Vagina (tissue), 2 donors: Measurements from ENCODE around the gene HCN1. TPM values are rescaled to one million over a fixed set of nuclear protein-coding genes. Genes with fewer than 3 reads are reported as not detected.
"Not testable (repeated sequence)": the region's sequence is repeated elsewhere in the genome, so short reads cannot be mapped to it uniquely, and the experiment has no call there.

Source experiments
- DNase-seq, 2 donors: peaks; one replicate each; pipeline ENCODE4 v3.0.0-alpha.2; 2017; ENCODE audit errors: extremely low spot score in 2 of 2
- H3K27ac ChIP-seq: fragments of 200-600 bp; sonication (generic); one replicate; pipeline ENCODE4 v1.5.1; 2019
- H3K27me3 ChIP-seq: fragments of 200-600 bp; sonication (generic); one replicate; pipeline ENCODE4 v1.5.1; 2019
- H3K36me3 ChIP-seq, 2 donors: fragments of 200-600 bp; sonication (generic); one replicate each; pipeline ENCODE4 v1.5.1; 2017 to 2019
- H3K4me1 ChIP-seq: fragments of 200-600 bp; sonication (generic); one replicate; pipeline ENCODE4 v1.5.1; 2019
- H3K4me3 ChIP-seq, 2 donors: fragments of 200-600 bp; sonication (generic); 1 replicate in 1 of 2; 2 replicates in 1 of 2; pipeline ENCODE4 v1.5.1; 2016 to 2019
- H3K9me3 ChIP-seq: fragments of 200-600 bp; sonication (generic); one replicate; pipeline ENCODE4 v1.5.1; 2019
- POLR2A ChIP-seq, 2 donors: fragments of 450-650 bp; IDR thresholded peaks; one replicate each; pipeline ENCODE4 v1.6.1; 2017; ENCODE audit warnings: antibody characterized with exemption in 2 of 2, mild to moderate bottlenecking in 2 of 2, moderate library complexity in 2 of 2
- POLR2AphosphoS5 ChIP-seq, 2 donors: sonication (generic); formaldehyde crosslinking; IDR thresholded peaks; one replicate each; pipeline ENCODE4 v1.9.0; 2017; ENCODE audit warnings: antibody characterized with exemption in 2 of 2, mild to moderate bottlenecking in 2 of 2, low read depth in 1 of 2; ENCODE audit not compliant: insufficient read depth in 1 of 2
- intact Hi-C: fragments of 100-400 bp; cut with DNase I; formaldehyde crosslinking; loops from one replicate; pipeline ENCODE4 v1.15.1; 2023
- total RNA-seq: library from RNA; depleted of rRNA; stranded (reverse); fragments of >200 nt; gene quantifications from one replicate; pipeline ENCODE4 v1.2.3, GENCODE V29; 2016
- TF ChIP-seq, protein P1 (sequence below), 3 experiments: fragments of 450-650 bp in 2 of 3; fragments of 200-600 bp in 1 of 3; sonication (generic) in 1 of 3; IDR thresholded peaks; one replicate each; pipeline ENCODE4 v1.5.1; 2017 to 2019; ENCODE audit warnings: antibody characterized with exemption in 3 of 3, mild to moderate bottlenecking in 2 of 3, moderate library complexity in 2 of 3

The HCN1 gene
- total RNA-seq, 1 donor from 2014 or later = not detected

DNA sequence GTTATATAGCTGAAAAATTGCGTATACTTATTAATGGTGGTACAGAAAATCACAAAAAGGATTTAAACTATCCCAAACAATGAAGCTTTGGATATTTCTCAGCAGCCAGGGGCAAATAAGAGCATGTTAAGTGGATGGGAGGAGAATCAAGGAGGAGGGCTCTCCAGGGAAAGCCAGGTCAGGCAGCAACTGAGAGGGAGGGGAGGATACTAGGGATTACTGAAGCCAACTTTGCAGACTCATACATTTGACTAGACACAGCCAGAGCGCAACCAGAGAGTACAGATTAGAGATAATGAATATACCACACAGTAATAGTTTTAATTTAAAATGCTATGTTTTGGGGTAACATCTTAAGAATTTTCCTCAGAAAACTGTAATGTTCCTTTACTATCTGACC, 360.2 kb downstream of the HCN1 start:
- Histone ChIP-seq H3K9me3 (no peaks in the 10 kb centered on the region), H3K4me3 (no peak overlapping the region)

DNA sequence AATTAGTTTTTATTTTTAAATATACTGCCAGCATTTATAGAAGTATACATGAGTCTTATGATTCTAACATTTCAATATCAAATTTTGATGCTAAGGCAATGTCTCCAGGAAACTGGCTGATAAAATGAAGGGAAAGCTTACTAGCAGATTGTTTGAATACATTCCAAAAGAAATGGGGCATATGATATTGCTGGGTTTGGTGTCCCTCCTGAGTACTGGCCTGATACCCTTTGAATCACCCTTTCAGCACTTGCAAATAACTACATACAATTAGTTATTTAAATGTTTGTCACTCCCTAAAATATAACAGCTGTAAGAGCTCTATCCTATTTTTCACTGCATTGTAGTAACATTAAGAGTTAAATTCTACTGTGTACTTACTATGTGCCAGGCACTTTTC, 360.8 kb downstream of the HCN1 start:
- TF ChIP-seq POLR2A (IDR thresholded peaks at IDR 0.05) (no peak), POLR2AphosphoS5 (IDR thresholded peaks at IDR 0.05; ENCODE audit: insufficient read depth in 1 of 2, low read depth in 1 of 2) (no peak)
- TF ChIP-seq, protein P1, sequence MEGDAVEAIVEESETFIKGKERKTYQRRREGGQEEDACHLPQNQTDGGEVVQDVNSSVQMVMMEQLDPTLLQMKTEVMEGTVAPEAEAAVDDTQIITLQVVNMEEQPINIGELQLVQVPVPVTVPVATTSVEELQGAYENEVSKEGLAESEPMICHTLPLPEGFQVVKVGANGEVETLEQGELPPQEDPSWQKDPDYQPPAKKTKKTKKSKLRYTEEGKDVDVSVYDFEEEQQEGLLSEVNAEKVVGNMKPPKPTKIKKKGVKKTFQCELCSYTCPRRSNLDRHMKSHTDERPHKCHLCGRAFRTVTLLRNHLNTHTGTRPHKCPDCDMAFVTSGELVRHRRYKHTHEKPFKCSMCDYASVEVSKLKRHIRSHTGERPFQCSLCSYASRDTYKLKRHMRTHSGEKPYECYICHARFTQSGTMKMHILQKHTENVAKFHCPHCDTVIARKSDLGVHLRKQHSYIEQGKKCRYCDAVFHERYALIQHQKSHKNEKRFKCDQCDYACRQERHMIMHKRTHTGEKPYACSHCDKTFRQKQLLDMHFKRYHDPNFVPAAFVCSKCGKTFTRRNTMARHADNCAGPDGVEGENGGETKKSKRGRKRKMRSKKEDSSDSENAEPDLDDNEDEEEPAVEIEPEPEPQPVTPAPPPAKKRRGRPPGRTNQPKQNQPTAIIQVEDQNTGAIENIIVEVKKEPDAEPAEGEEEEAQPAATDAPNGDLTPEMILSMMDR (IDR thresholded peaks at IDR 0.05) = no peak

More for the DNA sequence above, 360.2 kb downstream of the HCN1 start:
- intact Hi-C loops = no loop called here
- no peaks in the 10 kb centered on the region for H3K36me3 ChIP-seq
- TF ChIP-seq, protein P1 (IDR thresholded peaks at IDR 0.05) = no peak
- TF ChIP-seq POLR2A (IDR thresholded peaks at IDR 0.05) (no peak), POLR2AphosphoS5 (IDR thresholded peaks at IDR 0.05; ENCODE audit: insufficient read depth in 1 of 2, low read depth in 1 of 2) (no peak)
- no peak for DNase-seq
- H3K27ac ChIP-seq = no peak overlapping the region
- H3K27me3 ChIP-seq = no peaks in the 10 kb centered on the region
- H3K4me1 ChIP-seq = no peaks in the 10 kb centered on the region

DNA sequence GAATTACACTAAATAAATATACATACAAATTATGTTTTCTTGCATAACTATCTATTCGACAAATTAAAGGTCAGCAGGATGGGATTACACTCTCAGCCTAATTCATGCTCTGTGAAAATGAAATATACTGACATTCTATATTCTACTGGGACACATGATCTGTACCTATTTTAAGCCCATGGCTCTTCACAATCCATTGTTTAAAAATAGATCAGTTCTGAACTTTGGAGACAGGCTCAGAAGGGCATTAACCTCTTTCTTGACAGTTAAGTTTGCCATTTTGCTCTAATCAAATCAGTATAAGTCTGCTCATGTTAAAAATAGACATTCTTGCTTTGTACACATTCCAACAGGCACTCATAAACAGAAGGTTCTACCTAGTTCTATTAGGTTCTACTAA, 361.2 kb downstream of the HCN1 start:
- Histone ChIP-seq H3K4me3 (no peak overlapping the region), H3K27me3 (no peaks in the 10 kb centered on the region), H3K36me3 (no peaks in the 10 kb centered on the region), H3K9me3 (no peaks in the 10 kb centered on the region), H3K27ac (no peak overlapping the region), H3K4me1 (no peaks in the 10 kb centered on the region)
- TF ChIP-seq POLR2A (IDR thresholded peaks at IDR 0.05) (no peak), POLR2AphosphoS5 (IDR thresholded peaks at IDR 0.05; ENCODE audit: insufficient read depth in 1 of 2, low read depth in 1 of 2) (no peak)
- TF ChIP-seq, protein P1 (IDR thresholded peaks at IDR 0.05) = no peak
- intact Hi-C loops = no loop called here
- DNase-seq = no peak

More for the DNA sequence above, 360.8 kb downstream of the HCN1 start:
- DNase-seq = no peak
- Histone ChIP-seq H3K9me3 (no peaks in the 10 kb centered on the region), H3K4me3 (no peak overlapping the region), H3K36me3 (no peaks in the 10 kb centered on the region), H3K4me1 (no peaks in the 10 kb centered on the region), H3K27me3 (no peaks in the 10 kb centered on the region), H3K27ac (no peak overlapping the region)
- intact Hi-C loops = no loop called here

DNA sequence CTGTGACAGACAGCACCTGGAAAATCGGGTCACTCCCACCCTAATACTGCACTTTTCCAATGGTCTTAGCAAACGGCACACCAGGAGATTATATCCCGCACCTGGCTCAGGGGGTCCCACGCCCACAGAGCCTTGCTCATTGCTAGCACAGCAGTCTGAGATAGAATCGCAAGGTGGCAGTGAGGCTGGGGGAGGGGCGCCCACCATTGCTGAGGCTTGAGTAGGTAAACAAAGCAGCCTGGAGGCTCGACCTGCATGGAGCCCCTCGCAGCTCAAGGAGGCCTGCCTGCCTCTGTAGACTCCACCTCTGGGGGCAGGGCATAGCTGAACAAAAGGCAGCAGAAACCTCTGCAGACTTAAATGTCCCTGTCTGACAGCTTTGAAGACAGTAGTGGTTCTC, 383.6 kb downstream of the HCN1 start:
- H3K9me3 ChIP-seq, DNase-seq, H3K36me3 ChIP-seq, H3K4me1 ChIP-seq, H3K27ac ChIP-seq, H3K27me3 ChIP-seq, intact Hi-C loops, H3K4me3 ChIP-seq: not testable (repeated sequence)

DNA sequence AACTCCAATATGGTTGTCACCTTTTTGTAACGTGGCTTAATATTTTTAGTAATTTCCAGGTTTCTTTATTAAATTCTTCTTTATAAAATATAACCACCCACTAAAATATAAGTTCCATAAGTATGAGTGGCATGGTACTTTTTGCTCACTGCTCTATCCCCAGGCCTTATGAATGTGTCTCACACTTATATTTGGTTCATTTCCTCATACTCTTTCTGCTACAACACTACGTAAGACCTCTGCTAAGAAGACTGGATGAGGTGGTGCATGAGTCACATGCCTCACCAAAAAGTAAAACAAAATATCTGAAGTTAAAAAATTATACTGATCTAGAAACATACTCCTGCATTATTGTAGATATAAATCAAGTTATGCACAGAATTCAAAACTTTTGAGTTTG, 400.9 kb downstream of the HCN1 start:
- H3K9me3 ChIP-seq = no peaks in the 10 kb centered on the region
- H3K4me1 ChIP-seq = no peaks in the 10 kb centered on the region
- H3K36me3 ChIP-seq = no peaks in the 10 kb centered on the region
- TF ChIP-seq POLR2A (IDR thresholded peaks at IDR 0.05) = no peak
- TF ChIP-seq, protein P1 (IDR thresholded peaks at IDR 0.05) = no peak
- no peak for TF ChIP-seq POLR2AphosphoS5 (IDR thresholded peaks at IDR 0.05; ENCODE audit: insufficient read depth in 1 of 2, low read depth in 1 of 2)
- H3K4me3 ChIP-seq = no peak overlapping the region
- no peak overlapping the region for H3K27ac ChIP-seq
- DNase-seq = no peak
- intact Hi-C loops = no loop called here
- H3K27me3 ChIP-seq = no peaks in the 10 kb centered on the region

DNA sequence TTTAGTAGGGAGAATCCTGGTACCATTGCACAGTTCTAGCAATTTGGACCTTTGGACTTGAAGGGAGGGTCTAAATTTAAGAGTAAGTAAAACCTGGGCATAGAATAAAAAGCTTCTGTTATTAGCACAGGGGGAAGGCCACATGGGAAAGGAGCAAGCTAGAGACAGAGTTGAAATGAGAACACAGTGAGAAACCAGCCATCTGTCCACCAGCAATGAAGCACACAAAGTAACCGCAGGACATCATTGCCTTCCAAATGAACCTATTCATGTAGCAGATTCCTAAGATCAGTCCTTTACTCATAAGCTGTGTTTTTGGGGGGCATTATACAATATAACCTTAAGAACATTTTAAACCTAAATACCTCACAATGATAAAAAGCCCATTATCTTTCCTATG, 407.4 kb downstream of the HCN1 start:
- no peaks in the 10 kb centered on the region for H3K9me3 ChIP-seq
- no peaks in the 10 kb centered on the region for H3K27me3 ChIP-seq
- H3K36me3 ChIP-seq = no peaks in the 10 kb centered on the region
- no peak overlapping the region for H3K27ac ChIP-seq
- H3K4me3 ChIP-seq = no peak overlapping the region
- no peaks in the 10 kb centered on the region for H3K4me1 ChIP-seq
- no peak for DNase-seq
- intact Hi-C loops = no loop called here
- TF ChIP-seq POLR2A (IDR thresholded peaks at IDR 0.05) = no peak
- TF ChIP-seq POLR2AphosphoS5 (IDR thresholded peaks at IDR 0.05; ENCODE audit: insufficient read depth in 1 of 2, low read depth in 1 of 2) = no peak
- TF ChIP-seq, protein P1 (IDR thresholded peaks at IDR 0.05) = no peak
